ENCODE results near the gene CDKN2B-AS1.
"Not testable (repeated sequence)": the region's sequence is repeated elsewhere in the genome, so short reads cannot be mapped to it uniquely, and the experiment has no call there.

The CDKN2B-AS1 gene

DNA sequence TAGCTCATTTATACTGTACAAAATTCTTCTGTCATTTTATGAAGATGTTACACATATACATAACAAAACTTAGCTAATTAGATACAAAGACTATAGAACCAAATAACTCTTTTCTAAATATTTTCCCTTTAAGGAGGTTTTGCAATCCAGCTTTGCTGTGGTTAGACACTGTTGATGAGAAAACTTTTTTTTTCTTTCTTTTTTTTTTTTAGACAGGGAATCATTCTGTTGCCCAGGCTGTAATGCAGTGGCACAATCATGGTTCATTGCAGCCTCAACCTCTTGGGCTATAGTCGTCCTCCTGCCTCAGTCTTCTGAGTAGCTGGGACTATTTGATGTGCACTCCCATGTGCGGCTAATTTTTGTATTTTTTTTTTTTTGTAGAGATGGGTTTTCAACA is 53.0 kb downstream of the CDKN2B-AS1 start:
- no peak for DNase-seq

DNA sequence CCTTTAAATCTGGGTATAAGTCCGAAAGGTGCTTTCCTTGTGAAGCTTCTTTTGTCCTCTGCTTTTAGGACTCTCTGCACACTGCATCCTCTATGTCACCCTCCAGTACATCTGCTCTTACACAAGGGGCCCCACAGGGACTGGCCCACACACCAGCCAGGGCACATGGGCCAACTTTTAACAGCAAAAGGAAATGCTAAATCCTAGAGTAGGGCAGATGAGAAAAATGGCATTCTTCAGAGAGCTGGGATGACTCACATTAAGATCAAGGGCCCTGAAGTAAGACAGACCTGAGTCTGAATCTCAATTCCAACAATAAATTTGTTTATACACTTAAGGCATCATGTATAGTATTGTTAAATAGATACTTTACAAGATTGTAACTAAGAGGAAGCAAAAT is 54.8 kb downstream of the CDKN2B-AS1 start:
- no peak for DNase-seq

DNA sequence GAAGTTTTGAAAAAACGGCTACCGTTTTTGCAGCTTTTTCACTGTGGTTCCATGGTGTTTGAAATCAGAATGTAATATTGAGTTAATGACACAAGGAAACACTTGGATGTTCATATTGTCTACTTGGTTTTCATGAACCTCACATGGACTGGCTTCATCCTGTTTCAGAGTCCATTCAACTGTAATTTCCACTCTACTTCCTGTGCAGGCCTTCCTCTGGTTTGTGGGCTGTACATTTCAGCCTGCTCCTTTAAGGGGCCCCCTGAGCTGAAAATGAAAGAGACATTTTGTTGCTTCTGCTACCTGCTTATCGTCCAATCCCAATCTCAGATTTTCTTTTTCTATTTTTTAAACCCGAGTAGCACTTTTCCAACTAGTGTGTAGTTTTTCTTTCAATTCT is 56.3 kb downstream of the CDKN2B-AS1 start:
- DNase-seq: no peak

DNA sequence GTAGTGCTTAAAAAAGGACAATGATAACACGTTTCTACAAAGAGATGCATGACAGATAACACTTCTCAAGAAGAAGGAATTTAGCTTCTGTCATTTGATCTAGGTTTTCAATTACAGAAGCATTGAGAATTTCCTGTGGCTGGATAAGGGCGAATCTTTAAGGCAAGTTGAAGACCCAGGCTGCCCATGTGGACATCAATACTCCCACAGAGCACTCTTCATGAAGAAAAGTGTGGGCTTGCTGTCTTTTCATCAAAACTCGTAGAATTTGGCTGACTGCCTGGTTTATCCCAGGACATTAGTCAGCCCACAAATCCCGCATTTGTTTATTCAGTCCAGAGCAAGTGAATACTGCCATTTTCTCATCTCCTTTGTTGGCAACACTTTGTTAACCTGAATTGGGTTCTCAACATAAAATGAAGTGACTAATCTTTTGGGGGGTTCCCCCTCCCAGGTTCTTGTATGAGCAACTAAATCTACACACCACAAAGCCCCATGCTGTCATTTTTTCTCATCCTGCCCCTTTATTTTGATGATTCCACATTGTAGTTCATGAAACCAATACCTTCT is 57.9 kb downstream of the CDKN2B-AS1 start:
- DNase-seq: peak; percentile 55

DNA sequence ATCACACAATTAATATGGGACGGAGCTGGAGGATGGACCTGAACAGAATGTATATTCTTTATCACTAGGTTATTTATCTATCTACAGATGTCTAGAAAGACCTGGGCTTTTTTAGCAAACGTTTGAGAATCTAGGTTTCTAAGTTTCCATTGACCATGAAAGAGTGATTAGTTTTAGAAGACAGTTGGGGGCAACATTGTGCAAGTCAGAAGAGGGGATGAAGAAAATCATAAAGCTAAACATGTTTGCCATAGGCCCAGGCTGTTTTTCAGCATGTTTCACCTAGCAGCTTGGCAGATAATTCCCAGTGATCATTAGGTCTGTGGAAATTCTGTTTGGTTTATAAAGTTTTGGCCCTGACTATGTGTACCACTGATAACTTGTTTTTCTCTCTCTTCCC is 58.6 kb downstream of the CDKN2B-AS1 start:
- DNase-seq: no peak

DNA sequence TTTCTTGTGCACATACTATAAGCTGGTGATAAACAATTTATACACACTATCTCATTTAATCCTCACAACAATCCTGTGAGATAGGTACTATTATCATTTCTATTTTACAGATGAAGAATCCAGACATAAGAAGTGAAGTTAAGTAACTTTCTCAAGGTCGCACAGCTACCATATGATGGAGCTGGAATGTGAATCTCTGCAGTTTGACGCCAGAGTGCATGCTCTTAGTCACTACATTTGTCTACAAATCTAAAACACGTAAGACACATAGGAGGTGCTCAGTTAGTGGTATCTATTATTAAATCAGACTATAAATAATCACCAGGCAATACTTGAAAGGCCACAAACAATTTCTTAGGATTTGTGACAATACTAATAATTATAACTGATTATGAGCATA is 59.5 kb downstream of the CDKN2B-AS1 start:
- no peak for DNase-seq

DNA sequence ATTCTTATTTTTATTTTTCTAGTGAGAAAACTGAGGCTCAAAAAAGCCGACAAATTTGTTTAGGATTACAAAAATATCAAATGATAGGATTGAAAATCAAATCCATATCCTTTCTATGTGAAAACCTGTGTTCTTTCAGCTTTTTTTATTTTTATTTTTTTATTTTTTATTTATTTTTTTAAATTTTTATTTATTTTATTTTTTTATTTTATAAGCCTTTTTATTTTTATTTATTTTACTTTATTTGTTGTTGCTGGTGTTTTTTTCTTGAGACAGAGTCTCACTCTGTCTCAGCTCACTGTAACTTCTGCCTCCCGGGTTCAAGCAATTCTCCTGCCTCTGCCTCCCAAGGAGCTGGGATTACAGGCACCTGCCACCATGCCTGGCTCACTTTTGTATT is 59.9 kb downstream of the CDKN2B-AS1 start:
- DNase-seq: no peak

DNA sequence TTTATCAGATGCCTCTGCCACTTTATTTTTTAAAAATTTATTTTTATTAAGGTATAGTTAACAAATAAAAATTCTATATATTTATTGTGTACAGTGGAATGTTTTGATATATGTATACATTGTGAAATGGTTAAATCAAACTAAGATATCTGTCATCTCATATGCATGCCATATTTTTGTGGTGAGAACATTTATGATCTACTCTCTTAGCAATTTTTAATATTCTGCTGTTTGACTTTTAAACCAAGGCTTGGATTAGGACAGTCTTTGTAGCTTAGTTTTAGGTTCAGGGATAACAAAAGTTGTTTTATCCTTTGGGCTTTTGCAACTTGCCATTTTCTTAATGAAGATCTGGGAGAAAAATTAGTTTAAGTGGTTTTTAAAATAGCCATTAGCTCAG is 60.5 kb downstream of the CDKN2B-AS1 start:
- DNase-seq: no peak

DNA sequence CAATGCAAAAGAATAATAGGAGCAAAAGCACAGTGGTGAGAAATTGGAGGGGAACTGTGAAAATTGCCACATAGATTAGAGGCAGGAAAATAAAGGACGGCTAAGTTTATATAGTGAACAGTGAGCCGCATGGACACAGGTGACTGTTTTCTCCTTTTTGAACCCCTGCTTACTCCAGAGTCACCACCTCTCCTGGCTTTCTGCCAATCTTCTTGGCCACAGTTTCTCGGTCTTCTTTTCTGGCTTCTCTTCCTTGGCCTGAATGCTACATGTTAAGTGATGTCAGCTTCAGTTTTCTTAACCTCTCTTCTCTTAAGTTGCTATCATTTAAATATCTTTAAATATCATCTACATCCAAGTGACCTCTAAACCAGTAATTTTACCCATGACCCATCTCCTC is 61.8 kb downstream of the CDKN2B-AS1 start:
- DNase-seq: no peak

DNA sequence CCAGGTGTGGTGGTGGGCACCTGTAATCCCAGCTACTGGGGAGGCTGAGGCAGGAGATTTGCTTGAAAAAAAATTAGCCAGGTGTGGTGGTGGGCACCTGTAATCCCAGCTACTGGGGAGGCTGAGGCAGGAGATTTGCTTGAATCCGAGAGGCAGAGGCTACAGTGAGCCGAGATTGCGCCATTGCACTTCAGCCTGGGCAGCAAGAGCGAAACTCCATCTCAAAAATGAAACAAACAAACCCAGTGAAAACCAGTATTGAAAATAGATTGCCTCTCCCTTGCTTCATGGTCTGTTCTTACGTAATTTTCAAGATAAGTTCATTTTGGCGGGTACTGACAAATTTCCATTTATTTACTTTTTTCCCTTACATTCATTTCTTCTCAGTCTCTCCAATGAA is 63.4 kb downstream of the CDKN2B-AS1 start:
- not testable (repeated sequence) for DNase-seq

DNA sequence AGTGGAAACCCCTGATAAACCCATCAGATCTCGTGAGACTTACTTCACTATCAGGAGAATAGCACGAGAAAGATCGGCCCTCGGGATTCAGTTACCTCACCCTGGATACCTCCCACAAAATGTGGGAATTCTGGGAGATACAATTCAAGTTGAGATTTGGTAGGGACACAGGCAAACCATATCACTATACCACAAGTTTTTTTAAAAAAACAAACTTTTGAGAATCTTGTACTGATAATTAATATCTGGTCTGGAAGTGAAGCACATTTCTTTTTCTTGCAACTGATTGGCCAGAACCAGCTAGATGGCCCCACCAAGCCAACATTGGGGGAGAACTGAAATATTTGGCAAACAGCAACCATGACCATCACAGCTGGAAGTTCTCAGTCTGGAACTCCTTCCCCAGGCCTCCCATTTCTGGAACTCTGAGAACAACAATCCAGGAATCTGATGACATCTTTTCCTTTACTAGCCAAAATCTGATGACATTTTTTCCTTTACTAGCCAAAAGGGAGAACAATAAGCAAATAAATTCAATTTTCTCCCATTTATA is 66.3 kb downstream of the CDKN2B-AS1 start:
- DNase-seq: no peak

DNA sequence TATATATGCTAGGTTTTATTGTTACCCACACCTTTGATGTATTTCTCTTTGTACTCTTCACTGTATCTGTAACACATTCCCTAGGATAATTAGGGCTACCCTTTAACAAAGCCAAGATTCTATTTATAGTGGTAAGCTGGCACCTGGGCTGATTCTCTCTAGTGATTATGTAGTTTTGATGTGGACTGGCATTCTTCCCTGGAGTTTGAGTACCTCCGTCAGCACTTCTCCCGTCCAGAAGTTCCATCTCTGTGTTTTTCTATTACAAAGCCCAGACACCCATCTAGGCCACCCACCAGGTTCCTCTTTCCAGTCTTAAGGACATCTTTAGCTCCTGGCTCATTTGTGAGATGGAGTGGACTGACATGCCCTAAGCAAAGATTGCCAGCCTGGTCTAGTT is 70.4 kb downstream of the CDKN2B-AS1 start:
- no peak for DNase-seq

DNA sequence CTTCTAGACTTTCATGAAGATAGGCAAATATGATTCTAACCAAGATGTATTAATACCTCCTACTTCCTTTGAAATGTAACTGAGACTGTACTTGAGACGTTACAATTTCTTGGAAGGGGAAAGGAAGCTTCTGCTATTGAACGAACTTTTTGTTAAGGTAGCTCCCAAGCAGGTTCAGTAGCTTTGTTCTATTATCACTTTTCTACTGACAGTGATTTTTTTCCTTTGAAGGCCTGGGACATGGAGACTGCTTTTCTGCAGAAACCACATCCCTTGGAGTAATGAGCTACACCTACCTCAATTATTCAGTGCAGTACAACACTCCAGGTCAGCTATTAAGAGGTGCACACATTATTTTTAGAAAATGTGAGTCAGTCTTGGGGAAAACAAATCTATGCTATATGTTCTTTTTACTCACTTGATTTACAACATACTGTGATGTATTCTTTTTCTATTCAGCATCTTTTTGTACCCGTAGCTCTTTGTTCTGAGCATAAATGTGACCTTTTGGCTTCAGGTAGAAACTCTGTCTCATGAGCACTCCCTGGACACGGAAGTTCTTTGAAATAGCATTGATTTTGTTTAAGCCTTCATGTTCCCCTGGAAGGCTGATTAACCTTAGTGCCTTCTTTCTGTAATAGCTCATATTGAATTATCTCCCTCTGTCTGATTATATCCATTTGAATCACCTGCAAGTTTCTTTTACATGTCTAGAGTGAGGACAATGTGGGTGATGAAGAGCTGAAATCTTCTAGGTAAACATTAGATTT is 71.0 kb downstream of the CDKN2B-AS1 start:
- DNase-seq: no peak

DNA sequence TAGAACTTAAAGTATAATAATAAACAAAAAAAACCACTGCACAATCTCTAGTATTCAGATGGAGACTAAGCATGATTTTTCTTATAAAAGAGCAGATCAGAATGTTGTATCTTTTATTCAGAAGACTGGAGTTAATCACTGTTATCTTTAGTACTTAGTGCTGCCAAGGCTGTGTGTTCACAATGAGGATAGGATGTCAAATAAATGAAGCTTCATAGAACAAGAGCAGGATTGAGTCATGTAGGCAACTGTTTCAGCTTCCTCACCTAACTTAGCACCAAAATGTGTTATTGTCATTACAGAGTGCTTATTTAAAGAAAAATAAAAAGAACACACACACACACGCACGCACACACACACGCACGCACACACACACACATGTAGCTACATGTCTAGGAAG is 72.6 kb downstream of the CDKN2B-AS1 start:
- DNase-seq: no peak

DNA sequence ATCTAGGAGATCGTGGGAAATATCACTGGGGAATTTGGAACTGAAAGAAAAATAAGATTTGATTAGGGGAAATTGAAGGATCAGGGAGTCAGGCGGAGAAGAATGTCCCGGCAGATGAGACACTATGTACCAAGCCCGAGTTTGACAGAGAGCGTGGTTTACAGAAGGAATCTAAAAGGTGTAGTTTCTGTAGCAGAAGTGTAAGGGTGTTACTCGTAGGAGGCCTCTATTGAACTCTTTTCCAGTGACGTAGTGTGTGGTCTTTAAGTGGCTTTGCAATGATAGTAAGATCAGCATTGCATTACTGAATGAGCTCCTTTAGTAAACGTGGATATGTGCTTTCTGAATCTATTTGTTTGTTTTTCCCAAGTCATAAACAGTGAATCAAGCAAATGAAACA is 73.8 kb downstream of the CDKN2B-AS1 start:
- no peak for DNase-seq

DNA sequence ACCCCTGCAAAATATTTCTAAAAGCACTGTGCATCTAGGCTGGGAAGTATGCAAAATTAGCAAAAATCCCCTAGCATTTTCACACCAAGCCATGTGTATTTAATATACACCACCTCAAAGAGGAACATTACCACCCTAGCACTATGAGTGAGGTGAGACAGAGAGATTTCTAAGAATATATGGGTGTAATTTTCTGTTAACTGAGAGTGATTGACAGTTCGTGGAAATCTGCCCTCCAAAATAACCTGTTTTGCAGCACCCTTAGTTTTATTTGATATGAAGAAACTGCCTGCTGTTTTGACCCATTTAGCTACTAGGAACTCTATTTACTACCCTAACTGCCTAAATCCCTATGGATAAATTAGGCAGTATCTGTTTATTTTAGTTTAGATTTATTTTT is 78.8 kb downstream of the CDKN2B-AS1 start:
- DNase-seq: no peak

DNA sequence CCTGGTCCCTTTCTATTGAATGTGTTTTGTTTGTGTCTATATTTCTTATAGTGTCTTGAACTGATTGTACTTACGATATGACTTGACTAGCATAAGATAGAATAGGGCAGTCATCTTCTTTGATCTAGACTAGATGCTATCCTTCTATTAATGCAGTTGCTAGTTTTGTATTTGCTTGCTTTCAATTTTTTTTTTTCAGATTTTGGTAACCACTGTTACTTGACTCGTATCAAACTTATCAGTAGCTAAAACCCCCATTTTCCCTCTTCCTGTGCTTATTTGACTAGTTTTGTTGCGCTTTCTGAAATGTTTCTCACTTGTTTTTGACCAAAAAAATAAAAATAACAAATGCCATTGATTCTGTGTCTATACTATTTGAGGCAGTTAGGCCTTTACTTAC is 83.5 kb downstream of the CDKN2B-AS1 start:
- no peak for DNase-seq

DNA sequence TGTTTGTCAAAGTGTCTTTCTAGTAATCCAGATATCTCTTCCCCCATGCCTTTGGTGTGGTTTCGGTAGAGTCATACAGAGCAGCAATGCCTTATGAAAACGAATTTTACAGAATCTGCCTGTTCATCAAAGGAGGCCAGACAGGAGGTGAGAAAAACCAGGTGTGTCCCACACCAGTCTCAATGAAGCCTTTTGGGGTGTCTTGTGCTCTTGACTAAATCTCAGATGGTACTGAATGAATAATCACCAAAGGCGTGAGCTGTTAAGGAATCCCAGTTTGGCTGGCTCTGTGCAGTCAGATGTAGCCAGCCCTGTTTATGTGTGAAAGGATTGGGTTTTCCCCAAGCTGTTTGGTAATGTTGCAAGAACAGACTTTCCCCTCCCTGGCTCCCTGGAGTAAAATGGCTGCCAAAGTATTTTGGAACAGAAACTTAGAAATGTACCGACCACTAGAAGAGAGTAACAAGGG is 85.3 kb downstream of the CDKN2B-AS1 start:
- DNase-seq: no peak

DNA sequence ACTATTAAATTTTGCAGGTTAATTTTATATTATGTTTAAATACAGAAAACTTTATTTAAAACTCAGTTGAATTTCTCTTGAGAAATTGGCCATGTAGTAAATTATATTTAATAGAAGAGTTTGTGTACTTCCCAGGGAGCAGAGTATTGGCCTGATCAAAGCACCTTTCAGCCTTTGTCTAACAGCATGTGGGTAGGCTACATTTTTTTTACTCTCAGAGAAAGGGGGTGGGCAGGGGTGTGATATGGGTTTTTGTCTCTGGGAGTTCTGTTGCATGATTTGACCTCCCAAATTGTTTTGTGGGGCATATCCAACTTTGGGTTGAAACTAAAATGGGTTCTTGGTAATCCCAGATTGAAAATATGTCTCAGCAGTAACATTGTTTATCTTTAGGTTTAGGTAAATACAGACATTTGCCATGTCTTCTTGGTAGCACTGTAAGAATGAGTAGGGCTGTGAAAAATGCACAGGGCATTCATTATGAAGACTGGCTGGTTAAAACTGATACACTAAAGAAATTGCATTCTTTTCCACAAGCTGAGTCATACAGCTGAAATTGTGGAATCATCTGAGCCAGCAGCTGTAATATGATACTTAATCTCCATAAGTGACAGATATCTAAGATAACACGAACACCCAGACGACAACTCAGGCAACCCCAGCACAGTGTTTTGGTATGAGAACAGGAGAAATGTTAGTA is 89.9 kb downstream of the CDKN2B-AS1 start:
- DNase-seq: no peak

DNA sequence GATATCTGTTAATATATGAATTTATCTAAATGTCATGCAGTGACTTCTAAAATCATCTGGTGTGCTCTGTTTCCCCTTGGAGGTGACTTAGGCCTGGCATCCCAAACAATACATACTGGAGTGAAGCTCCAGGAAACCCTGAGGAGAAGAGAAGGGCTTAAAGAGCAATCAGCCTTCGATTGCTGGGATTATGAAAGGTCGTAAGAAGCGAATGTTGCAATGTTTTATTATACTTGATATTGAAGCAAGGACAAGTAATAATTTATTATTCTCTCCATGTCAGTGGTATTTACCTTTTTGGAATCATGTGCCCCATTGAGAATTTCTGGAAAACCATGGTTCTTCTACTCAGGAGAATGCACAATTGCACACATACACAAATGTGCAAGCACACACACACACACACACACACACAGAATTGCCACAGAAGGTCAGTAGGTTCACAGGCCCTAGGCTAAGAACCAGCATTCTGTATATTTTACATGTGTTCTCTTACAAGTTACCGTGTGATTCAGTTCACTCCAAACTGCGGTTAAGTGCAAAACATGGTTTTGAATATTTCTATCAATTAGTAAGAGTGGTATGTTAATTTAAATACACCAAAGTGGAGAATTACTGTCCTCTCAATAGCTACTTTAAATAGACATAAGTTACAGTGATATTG is 93.6 kb downstream of the CDKN2B-AS1 start:
- no peak for DNase-seq

DNA sequence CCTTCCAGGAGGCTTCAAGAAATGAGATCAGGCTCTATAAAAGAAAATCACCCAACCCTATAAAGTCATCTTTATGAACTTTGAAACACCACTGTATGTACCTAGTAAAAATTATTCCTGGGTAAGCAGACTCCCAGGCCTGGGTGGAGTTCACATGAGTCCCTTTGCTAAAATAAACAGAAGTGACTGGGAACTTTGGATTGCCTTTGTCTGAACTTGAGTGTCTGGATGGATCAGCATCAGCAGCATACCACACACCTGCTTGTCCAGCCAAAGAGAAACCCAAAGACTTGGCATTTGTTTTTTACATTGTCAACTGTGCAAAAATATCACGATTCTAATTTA is 94.1 kb downstream of the CDKN2B-AS1 start:
- DNase-seq: no peak

DNA sequence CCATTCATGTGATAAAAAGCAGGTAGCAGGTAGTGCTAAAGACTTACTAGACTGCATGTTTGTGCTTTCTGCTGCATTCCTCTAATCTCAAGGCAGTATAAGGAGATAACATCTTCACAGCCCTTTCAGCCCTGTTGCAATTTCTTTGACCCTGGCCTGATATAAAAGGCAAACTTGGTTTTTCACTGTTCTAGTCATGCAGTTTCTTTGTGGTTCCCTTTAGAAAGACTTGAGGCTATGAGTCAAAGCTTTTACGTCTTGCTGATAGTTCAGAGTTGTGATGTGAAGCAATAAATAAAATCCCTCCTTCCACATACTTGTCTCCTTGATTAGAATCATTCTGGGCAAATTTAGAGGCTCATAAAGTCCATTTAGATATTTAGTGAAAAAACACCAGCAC is 103.1 kb downstream of the CDKN2B-AS1 start:
- no peak for DNase-seq

DNA sequence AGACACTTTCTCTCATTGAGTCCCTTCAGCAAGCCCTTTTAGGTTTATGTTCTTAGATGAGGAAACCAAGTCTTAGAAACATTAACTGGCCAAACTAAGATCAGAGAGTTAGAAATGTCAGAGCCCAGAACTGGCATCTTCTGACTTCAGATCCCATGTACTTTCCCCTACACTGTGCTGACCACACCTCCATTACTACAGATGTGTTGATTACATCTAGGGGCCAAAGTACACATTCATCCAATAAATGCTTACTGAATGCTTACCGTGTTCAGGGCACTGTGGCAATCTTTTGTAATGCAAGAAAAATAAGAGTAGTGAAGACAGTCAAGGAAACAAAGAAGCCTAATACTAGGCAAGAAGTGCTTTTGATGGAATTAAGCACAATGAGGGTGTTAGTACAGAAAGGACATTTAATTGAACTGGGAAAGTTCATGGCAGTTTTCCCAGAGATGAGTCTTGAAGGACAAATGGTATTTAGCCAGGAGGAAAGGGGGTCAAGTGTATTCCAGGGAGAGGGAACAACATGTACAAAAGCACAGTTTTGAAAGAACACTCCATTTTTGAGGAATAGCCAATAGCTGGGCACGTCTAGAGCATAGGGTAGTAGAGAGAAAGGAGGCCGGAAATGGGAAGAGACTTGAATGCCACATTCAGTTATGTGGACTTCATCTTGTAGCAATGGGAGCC is 104.2 kb downstream of the CDKN2B-AS1 start:
- DNase-seq: no peak

Data from DMS153 (cell line).